Activated T-helper 1 cell treated with anti-CD3 and anti-CD28 coated beads, Interleukin-12 subunit alpha, Interleukin-12 subunit beta, Interleukin-2, Interleukin-4 antibody, amounts not matched to agents 30 ng/mL and 10 ng/mL and 1 ng/mL, durations not matched to agents 14 hours and 24 hours and 36 hours (primary cell): Measurements from ENCODE around the gene SHROOM4. TPM values are rescaled to one million over a fixed set of nuclear protein-coding genes. Genes with fewer than 3 reads are reported as not detected.

ENCODE experiments used
- DNase-seq: peaks from one replicate; pipeline ENCODE4 v3.0.0; 2021; ENCODE audit warnings: low spot score
- H3K27ac Mint-ChIP-seq: one replicate; pipeline ENCODE4 v1.8.0; 2021; ENCODE audit warnings: mild to moderate bottlenecking, mixed read lengths
- H3K27me3 Mint-ChIP-seq: one replicate; pipeline ENCODE4 v1.8.0; 2022; ENCODE audit warnings: mild to moderate bottlenecking, moderate library complexity, mixed read lengths; ENCODE audit not compliant: insufficient read depth
- H3K36me3 Mint-ChIP-seq: one replicate; pipeline ENCODE4 v1.8.0; 2021; ENCODE audit warnings: low read depth, mixed read lengths
- H3K4me1 Mint-ChIP-seq: one replicate; pipeline ENCODE4 v1.8.0; 2021; ENCODE audit warnings: low read depth, mixed read lengths
- H3K4me3 Mint-ChIP-seq: one replicate; pipeline ENCODE4 v1.8.0; 2021; ENCODE audit warnings: mild to moderate bottlenecking, moderate library complexity, mixed read lengths
- H3K9me3 Mint-ChIP-seq: one replicate; pipeline ENCODE4 v1.8.0; 2021; ENCODE audit warnings: mixed read lengths
- intact Hi-C: fragments of 100-400 bp; cut with micrococcal nuclease; formaldehyde crosslinking; loops from one replicate; pipeline ENCODE4 v1.15.1; 2024
- total RNA-seq: library from RNA; stranded (reverse); gene quantifications from 2 replicates; pipeline ENCODE4 v1.2.3, GENCODE V29; 2022

The SHROOM4 gene
- total RNA-seq, 1 donor from 2014 or later, result not detected

DNA sequence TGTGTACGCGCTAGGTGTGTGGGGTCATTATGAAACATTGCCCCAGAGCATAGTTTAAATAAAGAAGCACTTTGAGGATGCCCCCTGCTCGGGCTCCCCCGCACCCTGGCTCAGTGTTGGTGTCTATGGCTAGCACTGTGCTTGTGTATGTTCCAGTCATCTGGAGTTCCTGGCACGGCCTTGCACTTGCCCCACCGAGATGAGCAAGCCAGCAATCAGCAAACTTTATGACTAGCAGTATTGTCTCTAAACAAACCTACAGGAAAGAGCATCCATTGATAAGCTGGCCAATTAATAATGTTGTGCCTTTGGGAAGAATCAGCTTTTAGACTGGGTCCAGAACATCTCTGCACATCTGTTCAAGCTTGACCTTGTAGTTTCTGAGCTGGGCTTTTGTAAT, 707 bp upstream of the SHROOM4 start:
- intact Hi-C loops, result no loop called here
- Mint-ChIP-seq H3K36me3 (no peaks in the 10 kb centered on the region), H3K27ac (no peak overlapping the region), H3K9me3 (no peaks in the 10 kb centered on the region), H3K27me3 (peaks cover 10% of the 10 kb centered on the region), H3K4me1 (no peaks in the 10 kb centered on the region), H3K4me3 (no peak overlapping the region)
- no peak for DNase-seq

- H3K27me3 Mint-ChIP-seq, result peaks cover 10% of the 10 kb centered on the region
- H3K27ac Mint-ChIP-seq, result no peak overlapping the region
- H3K9me3 Mint-ChIP-seq, result no peaks in the 10 kb centered on the region
- H3K4me3 Mint-ChIP-seq, result no peak overlapping the region
- H3K36me3 Mint-ChIP-seq, result no peaks in the 10 kb centered on the region
- DNase-seq, result no peak
- intact Hi-C loops, result no loop called here
- no peaks in the 10 kb centered on the region for H3K4me1 Mint-ChIP-seq
Measured at GRCh38 chrX:50812995-50813842, 775 bp downstream of the SHROOM4 start.

GRCh38 chrX:50805276-50805675, 8.7 kb downstream of the SHROOM4 start:
- DNase-seq, result no peak
- Mint-ChIP-seq H3K9me3 (no peaks in the 10 kb centered on the region), H3K27me3 (no peaks in the 10 kb centered on the region), H3K27ac (no peak overlapping the region), H3K36me3 (no peaks in the 10 kb centered on the region), H3K4me1 (no peaks in the 10 kb centered on the region), H3K4me3 (no peak overlapping the region)
- intact Hi-C loops, result no loop called here

DNA sequence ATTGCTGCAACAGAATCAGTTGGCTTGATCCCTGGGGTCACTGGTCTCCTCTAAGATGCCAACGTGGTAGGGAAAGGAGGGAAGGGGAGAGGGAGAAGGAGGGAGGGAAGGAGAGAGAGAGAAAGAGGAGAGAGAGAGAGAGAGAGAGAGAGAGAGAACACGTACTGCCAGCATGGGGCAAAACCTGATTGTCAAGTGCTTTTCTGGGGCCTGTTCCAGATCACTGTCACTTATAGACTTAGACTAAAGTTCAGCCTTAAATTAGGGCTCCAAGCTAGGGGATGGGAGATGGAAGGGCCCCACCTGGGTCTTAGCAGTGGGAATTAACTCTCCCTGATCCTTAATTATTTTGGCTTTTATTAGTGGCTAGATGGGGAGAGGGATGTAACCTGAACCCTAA, 12.9 kb downstream of the SHROOM4 start:
- Mint-ChIP-seq H3K9me3 (no peaks in the 10 kb centered on the region), H3K27me3 (no peaks in the 10 kb centered on the region), H3K4me1 (no peaks in the 10 kb centered on the region), H3K36me3 (no peaks in the 10 kb centered on the region), H3K4me3 (no peak overlapping the region), H3K27ac (no peak overlapping the region)
- intact Hi-C loops, result no loop called here
- no peak for DNase-seq

- no peaks in the 10 kb centered on the region for H3K27me3 Mint-ChIP-seq
- no peak overlapping the region for H3K27ac Mint-ChIP-seq
- no peaks in the 10 kb centered on the region for H3K4me1 Mint-ChIP-seq
- intact Hi-C loops, result no loop called here
- H3K4me3 Mint-ChIP-seq, result no peak overlapping the region
- no peaks in the 10 kb centered on the region for H3K9me3 Mint-ChIP-seq
- no peaks in the 10 kb centered on the region for H3K36me3 Mint-ChIP-seq
- DNase-seq, result no peak
Measured at GRCh38 chrX:50799531-50799961, 14.4 kb downstream of the SHROOM4 start.

GRCh38 chrX:50798783-50799182, 15.2 kb downstream of the SHROOM4 start:
- no peaks in the 10 kb centered on the region for H3K36me3 Mint-ChIP-seq
- DNase-seq, result no peak
- no peak overlapping the region for H3K4me3 Mint-ChIP-seq
- H3K27me3 Mint-ChIP-seq, result peaks cover under 1% of the 10 kb centered on the region
- H3K9me3 Mint-ChIP-seq, result no peaks in the 10 kb centered on the region
- intact Hi-C loops, result no loop called here
- no peaks in the 10 kb centered on the region for H3K4me1 Mint-ChIP-seq
- H3K27ac Mint-ChIP-seq, result no peak overlapping the region

- intact Hi-C loops, result no loop called here
- Mint-ChIP-seq H3K27me3 (no peaks in the 10 kb centered on the region), H3K4me3 (no peak overlapping the region), H3K4me1 (no peaks in the 10 kb centered on the region), H3K36me3 (no peaks in the 10 kb centered on the region), H3K9me3 (peaks cover 7% of the 10 kb centered on the region), H3K27ac (no peak overlapping the region)
- no peak for DNase-seq
Measured at GRCh38 chrX:50787099-50787498, 26.9 kb downstream of the SHROOM4 start.

DNA sequence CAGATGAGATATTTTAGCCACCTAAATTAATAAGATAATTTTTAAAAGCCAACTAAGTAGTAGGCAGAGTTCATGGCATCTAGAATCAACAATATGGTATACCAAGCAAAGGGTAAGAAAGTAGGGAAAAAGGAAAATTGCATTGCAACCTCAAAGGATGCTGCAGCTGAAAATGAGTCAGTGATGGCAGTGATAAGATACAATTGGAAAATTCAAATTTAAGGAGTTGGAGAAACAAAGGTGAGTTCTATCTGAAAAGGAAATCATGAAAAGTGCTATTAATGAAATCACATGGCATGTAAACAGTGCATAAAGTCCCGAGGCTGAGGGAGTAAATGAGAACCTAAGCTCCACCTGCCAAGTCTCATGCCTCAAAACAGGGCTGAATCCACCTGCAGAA, 33.9 kb downstream of the SHROOM4 start:
- no peaks in the 10 kb centered on the region for H3K36me3 Mint-ChIP-seq
- DNase-seq, result no peak
- H3K27ac Mint-ChIP-seq, result no peak overlapping the region
- intact Hi-C loops, result no loop called here
- H3K4me1 Mint-ChIP-seq, result no peaks in the 10 kb centered on the region
- H3K27me3 Mint-ChIP-seq, result peaks cover 2% of the 10 kb centered on the region
- no peaks in the 10 kb centered on the region for H3K9me3 Mint-ChIP-seq
- H3K4me3 Mint-ChIP-seq, result no peak overlapping the region

DNA sequence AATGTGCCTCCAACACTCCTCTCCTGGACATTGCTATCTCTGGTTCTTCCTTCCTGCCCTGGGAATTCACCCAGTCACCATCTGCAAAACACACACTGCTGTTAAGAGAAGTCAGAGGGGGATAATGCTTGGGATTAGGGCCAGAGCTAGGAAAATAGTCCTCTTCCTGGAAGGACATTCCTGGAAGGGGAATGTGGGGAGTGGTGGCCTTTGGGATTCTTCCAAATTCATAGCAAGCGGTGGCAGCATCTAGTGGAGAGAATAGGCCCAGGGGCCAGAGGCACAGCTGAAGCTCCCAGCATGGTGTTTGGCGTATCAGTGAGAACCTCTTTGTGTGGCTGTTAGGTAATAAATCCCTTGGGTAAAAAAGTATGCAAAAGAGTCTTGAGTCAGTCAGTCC, 34.3 kb downstream of the SHROOM4 start:
- H3K36me3 Mint-ChIP-seq, result no peaks in the 10 kb centered on the region
- DNase-seq, result no peak
- H3K4me1 Mint-ChIP-seq, result no peaks in the 10 kb centered on the region
- no peak overlapping the region for H3K27ac Mint-ChIP-seq
- H3K27me3 Mint-ChIP-seq, result peaks cover 2% of the 10 kb centered on the region
- intact Hi-C loops, result no loop called here
- no peaks in the 10 kb centered on the region for H3K9me3 Mint-ChIP-seq
- no peak overlapping the region for H3K4me3 Mint-ChIP-seq

GRCh38 chrX:50778272-50778671, 35.7 kb downstream of the SHROOM4 start:
- H3K4me1 Mint-ChIP-seq, result no peaks in the 10 kb centered on the region
- no peak overlapping the region for H3K4me3 Mint-ChIP-seq
- intact Hi-C loops, result no loop called here
- H3K27ac Mint-ChIP-seq, result no peak overlapping the region
- no peak for DNase-seq
- no peaks in the 10 kb centered on the region for H3K9me3 Mint-ChIP-seq
- H3K36me3 Mint-ChIP-seq, result no peaks in the 10 kb centered on the region
- peaks cover 2% of the 10 kb centered on the region for H3K27me3 Mint-ChIP-seq

GRCh38 chrX:50776248-50776647, 37.7 kb downstream of the SHROOM4 start:
- H3K4me3 Mint-ChIP-seq, result no peak overlapping the region
- H3K27me3 Mint-ChIP-seq, result peaks cover 2% of the 10 kb centered on the region
- H3K4me1 Mint-ChIP-seq, result no peaks in the 10 kb centered on the region
- intact Hi-C loops, result no loop called here
- no peak for DNase-seq
- no peaks in the 10 kb centered on the region for H3K36me3 Mint-ChIP-seq
- no peak overlapping the region for H3K27ac Mint-ChIP-seq
- no peaks in the 10 kb centered on the region for H3K9me3 Mint-ChIP-seq

DNA sequence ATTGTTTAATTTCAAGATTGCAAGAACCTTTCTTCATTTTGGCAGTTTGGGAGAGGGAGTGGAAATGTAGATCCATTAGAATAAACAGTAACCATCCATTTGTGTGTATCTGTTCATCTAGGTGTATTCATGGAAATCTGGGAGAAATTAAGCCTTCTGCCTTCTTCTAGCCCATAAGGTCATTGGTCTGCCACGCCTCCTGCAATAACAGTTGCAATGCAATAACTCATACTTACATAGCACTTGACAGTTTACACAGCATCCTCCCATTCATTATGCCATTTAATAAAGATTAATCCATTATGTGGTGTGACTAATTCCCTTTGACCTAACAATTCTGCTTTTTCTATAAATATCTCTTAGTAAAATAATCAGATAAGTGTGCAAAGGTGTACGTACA, 42.6 kb downstream of the SHROOM4 start:
- intact Hi-C loops, result no loop called here
- H3K27ac Mint-ChIP-seq, result no peak overlapping the region
- DNase-seq, result no peak
- no peaks in the 10 kb centered on the region for H3K9me3 Mint-ChIP-seq
- no peaks in the 10 kb centered on the region for H3K4me1 Mint-ChIP-seq
- no peaks in the 10 kb centered on the region for H3K36me3 Mint-ChIP-seq
- H3K27me3 Mint-ChIP-seq, result peaks cover 6% of the 10 kb centered on the region
- no peak overlapping the region for H3K4me3 Mint-ChIP-seq

GRCh38 chrX:50770702-50771101, 43.3 kb downstream of the SHROOM4 start:
- Mint-ChIP-seq H3K27me3 (peaks cover 6% of the 10 kb centered on the region), H3K9me3 (no peaks in the 10 kb centered on the region), H3K27ac (no peak overlapping the region), H3K4me1 (no peaks in the 10 kb centered on the region), H3K4me3 (no peak overlapping the region), H3K36me3 (no peaks in the 10 kb centered on the region)
- no peak for DNase-seq
- intact Hi-C loops, result no loop called here
